Neural progenitor cell (in vitro differentiated cells): ENCODE results near the gene CHD5. TPM values are rescaled to one million over a fixed set of nuclear protein-coding genes. Genes with fewer than 3 reads are reported as not detected.

Source experiments
- DNase-seq: peaks from one replicate; pipeline ENCODE4 v3.0.0-alpha.2; 2016; ENCODE audit warnings: low spot score
- H2AFZ ChIP-seq: fragments of 200-600 bp; sonication (generic); replicated peaks from 2 replicates; pipeline ENCODE4 v1.6.1; 2016; ENCODE audit warnings: antibody characterized with exemption
- H3F3A ChIP-seq: fragments of 200-600 bp; sonication (generic); 2 replicates; pipeline ENCODE4 v1.6.1; 2016; ENCODE audit warnings: antibody characterized with exemption, low read depth
- H3K27ac ChIP-seq: fragments of 200-600 bp; sonication (generic); 2 replicates; pipeline ENCODE4 v1.5.1; 2016; ENCODE audit warnings: mild to moderate bottlenecking
- H3K27me3 ChIP-seq: fragments of 200-600 bp; sonication (generic); 2 replicates; pipeline ENCODE4 v1.6.1; 2016; ENCODE audit warnings: mild to moderate bottlenecking, moderate library complexity
- H3K36me3 ChIP-seq: fragments of 200-600 bp; sonication (generic); 2 replicates; pipeline ENCODE4 v1.5.1; 2016
- H3K4me1 ChIP-seq: fragments of 200-600 bp; sonication (generic); 2 replicates; pipeline ENCODE4 v1.6.1; 2016; ENCODE audit warnings: mixed run types
- H3K4me2 ChIP-seq: fragments of 200-600 bp; sonication (generic); 2 replicates; pipeline ENCODE4 v1.6.1; 2016
- H3K4me3 ChIP-seq: fragments of 200-600 bp; sonication (generic); 2 replicates; pipeline ENCODE4 v1.5.1; 2016
- H3K79me2 ChIP-seq: fragments of 200-600 bp; sonication (generic); 2 replicates; pipeline ENCODE4 v1.6.1; 2016; ENCODE audit warnings: low read depth
- H3K9ac ChIP-seq: fragments of 200-600 bp; sonication (generic); 2 replicates; pipeline ENCODE4 v1.6.1; 2016
- H3K9me3 ChIP-seq: fragments of 200-600 bp; sonication (generic); 2 replicates; pipeline ENCODE4 v1.5.1; 2016; ENCODE audit warnings: low read depth
- H4K20me1 ChIP-seq: fragments of 200-600 bp; sonication (generic); 2 replicates; pipeline ENCODE4 v1.6.1; 2016; ENCODE audit warnings: low read depth
- H3K27ac Mint-ChIP-seq: 3 replicates; pipeline ENCODE4 v1.8.0; 2021; ENCODE audit warnings: mixed read lengths
- H3K27me3 Mint-ChIP-seq: 2 replicates; pipeline ENCODE4 v1.8.0; 2022; ENCODE audit warnings: low read depth, mild to moderate bottlenecking, inconsistent platforms, moderate library complexity, mixed read lengths; ENCODE audit not compliant: insufficient read depth
- H3K36me3 Mint-ChIP-seq: 3 replicates; pipeline ENCODE4 v1.8.0; 2021; ENCODE audit warnings: mixed read lengths
- H3K4me1 Mint-ChIP-seq: 3 replicates; pipeline ENCODE4 v1.8.0; 2021; ENCODE audit warnings: mixed read lengths
- H3K4me3 Mint-ChIP-seq: 3 replicates; pipeline ENCODE4 v1.8.0; 2021; ENCODE audit warnings: mild to moderate bottlenecking, moderate library complexity, mixed read lengths
- H3K9me3 Mint-ChIP-seq: 3 replicates; pipeline ENCODE4 v1.8.0; 2020; ENCODE audit warnings: mixed read lengths
- EZH2 ChIP-seq: fragments of 200-600 bp; sonication (generic); IDR thresholded peaks from 2 replicates; pipeline ENCODE4 v1.6.1; 2017; ENCODE audit warnings: antibody characterized with exemption, mild to moderate bottlenecking, moderate library complexity
- EZH2phosphoT487 ChIP-seq: fragments of 200-600 bp; sonication (generic); IDR thresholded peaks from 2 replicates; pipeline ENCODE4 v1.6.1; 2017; ENCODE audit warnings: antibody characterized with exemption
- total RNA-seq: library from RNA; depleted of rRNA; stranded (reverse); fragments of >200 nt; gene quantifications from 2 replicates; pipeline ENCODE4 v1.2.3, GENCODE V29; 2015; ENCODE audit warnings: low replicate concordance
- TF ChIP-seq, protein P1 (sequence below): fragments of 200-600 bp; sonication (generic); IDR thresholded peaks from 2 replicates; pipeline ENCODE4 v1.5.1; 2017; ENCODE audit warnings: antibody characterized with exemption, mild to moderate bottlenecking

The CHD5 gene
- total RNA-seq, 1 donor from 2014 or later = 0.17 TPM

DNA sequence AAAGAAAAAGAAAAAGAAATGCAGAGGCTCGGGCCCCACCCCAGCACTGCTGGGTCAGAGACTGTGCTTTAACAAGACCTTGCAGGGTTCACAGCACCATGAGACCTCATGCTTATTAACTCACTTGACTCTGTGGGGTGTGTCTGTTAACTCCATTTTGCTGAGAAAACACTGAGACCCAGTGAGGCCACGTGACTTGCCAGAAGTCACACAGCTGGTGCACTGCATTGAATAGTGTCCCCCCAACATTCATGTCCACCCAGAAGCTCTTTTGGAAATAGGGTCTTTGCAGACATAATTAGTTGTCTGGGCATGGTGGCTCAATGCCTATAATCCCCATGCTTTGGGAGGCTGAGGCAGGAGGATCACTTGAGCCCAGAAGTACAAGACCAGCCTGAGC is 39.7 kb downstream of the CHD5 start:
- H3K27me3 ChIP-seq = no peaks in the 10 kb centered on the region
- H4K20me1 ChIP-seq = no peaks in the 10 kb centered on the region
- TF ChIP-seq, protein P1, sequence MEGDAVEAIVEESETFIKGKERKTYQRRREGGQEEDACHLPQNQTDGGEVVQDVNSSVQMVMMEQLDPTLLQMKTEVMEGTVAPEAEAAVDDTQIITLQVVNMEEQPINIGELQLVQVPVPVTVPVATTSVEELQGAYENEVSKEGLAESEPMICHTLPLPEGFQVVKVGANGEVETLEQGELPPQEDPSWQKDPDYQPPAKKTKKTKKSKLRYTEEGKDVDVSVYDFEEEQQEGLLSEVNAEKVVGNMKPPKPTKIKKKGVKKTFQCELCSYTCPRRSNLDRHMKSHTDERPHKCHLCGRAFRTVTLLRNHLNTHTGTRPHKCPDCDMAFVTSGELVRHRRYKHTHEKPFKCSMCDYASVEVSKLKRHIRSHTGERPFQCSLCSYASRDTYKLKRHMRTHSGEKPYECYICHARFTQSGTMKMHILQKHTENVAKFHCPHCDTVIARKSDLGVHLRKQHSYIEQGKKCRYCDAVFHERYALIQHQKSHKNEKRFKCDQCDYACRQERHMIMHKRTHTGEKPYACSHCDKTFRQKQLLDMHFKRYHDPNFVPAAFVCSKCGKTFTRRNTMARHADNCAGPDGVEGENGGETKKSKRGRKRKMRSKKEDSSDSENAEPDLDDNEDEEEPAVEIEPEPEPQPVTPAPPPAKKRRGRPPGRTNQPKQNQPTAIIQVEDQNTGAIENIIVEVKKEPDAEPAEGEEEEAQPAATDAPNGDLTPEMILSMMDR = no peak
- no peak for TF ChIP-seq EZH2phosphoT487
- no peak for TF ChIP-seq EZH2
- Mint-ChIP-seq H3K9me3 (no peaks in the 10 kb centered on the region), H3K36me3 (no peaks in the 10 kb centered on the region), H3K4me3 (no peak overlapping the region), H3K27me3 (peaks cover 4% of the 10 kb centered on the region), H3K27ac (no peak overlapping the region), H3K4me1 (peaks cover 14% of the 10 kb centered on the region)
- H3K4me2 ChIP-seq = no peak overlapping the region
- H3K4me1 ChIP-seq = peaks cover 11% of the 10 kb centered on the region
- H3K27ac ChIP-seq = no peak overlapping the region
- H2AFZ ChIP-seq = no peak overlapping the region
- no peaks in the 10 kb centered on the region for H3K79me2 ChIP-seq
- H3K36me3 ChIP-seq = no peaks in the 10 kb centered on the region
- no peaks in the 10 kb centered on the region for H3F3A ChIP-seq
- no peak for DNase-seq
- H3K9me3 ChIP-seq = no peaks in the 10 kb centered on the region
- no peak overlapping the region for H3K9ac ChIP-seq
- no peak overlapping the region for H3K4me3 ChIP-seq

DNA sequence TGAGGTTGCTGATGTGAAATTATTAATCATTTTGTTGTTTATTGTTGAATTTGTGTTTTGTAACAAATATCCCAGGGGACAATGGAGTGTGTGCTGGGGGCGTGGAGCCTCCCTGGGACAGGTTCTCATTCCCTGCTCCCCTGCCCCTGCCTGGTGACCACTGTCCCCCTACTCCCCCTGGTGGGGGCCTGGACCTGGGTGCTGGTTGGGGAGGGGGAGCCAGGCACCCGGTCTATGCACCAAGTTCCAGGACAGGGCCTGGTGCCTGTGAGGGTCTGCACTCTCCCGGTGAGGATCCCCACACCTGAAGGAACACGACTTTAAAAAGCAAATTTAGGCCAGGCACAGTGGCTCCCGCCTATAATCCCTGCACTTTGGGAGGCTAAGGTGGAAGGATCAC is 42.4 kb downstream of the CHD5 start:
- no peak overlapping the region for H3K4me2 ChIP-seq
- DNase-seq = peak; percentile 27

DNA sequence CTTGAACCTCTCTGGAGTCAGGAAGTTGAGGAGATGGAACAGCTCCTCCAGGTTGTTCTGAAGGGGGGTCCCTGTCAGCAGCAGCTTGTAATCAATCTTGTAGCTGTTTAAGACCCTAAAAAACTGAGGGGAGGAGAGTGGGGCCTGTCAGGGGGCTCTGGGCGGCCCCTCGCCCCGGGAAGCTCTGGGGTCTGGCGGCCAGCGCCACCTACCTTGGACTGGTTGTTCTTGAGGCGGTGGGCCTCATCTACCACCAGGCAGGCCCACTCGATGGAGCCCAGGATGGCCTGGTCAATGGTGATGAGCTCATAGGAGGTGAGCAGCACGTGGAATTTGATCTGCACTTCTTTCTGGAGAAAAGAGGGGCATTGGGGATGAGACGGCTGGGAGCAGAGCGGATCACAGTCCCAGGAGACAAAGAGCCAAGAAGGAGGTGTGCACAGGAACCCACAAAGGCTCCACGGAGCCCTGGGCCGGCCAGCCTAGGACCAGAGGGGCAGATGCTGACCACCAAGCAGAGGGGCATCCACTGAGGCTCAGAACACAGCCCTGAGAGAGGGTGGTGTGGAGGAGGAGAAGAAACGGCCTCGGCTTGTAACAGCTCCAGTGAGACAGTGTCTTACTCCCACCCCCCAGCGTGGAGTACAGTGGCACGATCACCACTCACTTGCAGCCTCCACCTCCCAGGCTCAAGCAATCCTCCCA is 43.5 kb downstream of the CHD5 start:
- Histone ChIP-seq H2AFZ (no peak overlapping the region), H3K27me3 (no peaks in the 10 kb centered on the region), H3K4me1 (no peaks in the 10 kb centered on the region), H3K79me2 (no peaks in the 10 kb centered on the region), H3K9me3 (no peaks in the 10 kb centered on the region), H4K20me1 (no peaks in the 10 kb centered on the region), H3K36me3 (no peaks in the 10 kb centered on the region), H3K9ac (no peak overlapping the region), H3F3A (no peaks in the 10 kb centered on the region), H3K4me3 (no peak overlapping the region), H3K4me2 (no peak overlapping the region), H3K27ac (no peak overlapping the region)
- TF ChIP-seq, protein P1 = no peak
- no peak for TF ChIP-seq EZH2
- TF ChIP-seq EZH2phosphoT487 = no peak
- peaks cover 10% of the 10 kb centered on the region for H3K9me3 Mint-ChIP-seq
- no peak for DNase-seq
- H3K36me3 Mint-ChIP-seq = no peaks in the 10 kb centered on the region
- no peaks in the 10 kb centered on the region for H3K4me1 Mint-ChIP-seq
- no peak overlapping the region for H3K27ac Mint-ChIP-seq
- no peak overlapping the region for H3K4me3 Mint-ChIP-seq
- H3K27me3 Mint-ChIP-seq = peaks cover 4% of the 10 kb centered on the region

More for the DNA sequence above, 42.4 kb downstream of the CHD5 start:
- no peaks in the 10 kb centered on the region for H4K20me1 ChIP-seq
- no peak for TF ChIP-seq EZH2phosphoT487
- TF ChIP-seq, protein P1 = peak; percentile 34
- no peaks in the 10 kb centered on the region for H3K9me3 ChIP-seq
- H3K9ac ChIP-seq = no peak overlapping the region
- no peaks in the 10 kb centered on the region for H3K4me1 ChIP-seq
- no peaks in the 10 kb centered on the region for H3F3A ChIP-seq
- Mint-ChIP-seq H3K9me3 (peaks cover under 1% of the 10 kb centered on the region), H3K36me3 (no peaks in the 10 kb centered on the region), H3K27me3 (peaks cover 4% of the 10 kb centered on the region), H3K27ac (no peak overlapping the region), H3K4me1 (no peaks in the 10 kb centered on the region), H3K4me3 (no peak overlapping the region)
- H3K79me2 ChIP-seq = no peaks in the 10 kb centered on the region
- H3K4me3 ChIP-seq = no peak overlapping the region
- H2AFZ ChIP-seq = no peak overlapping the region
- no peaks in the 10 kb centered on the region for H3K27me3 ChIP-seq
- no peak overlapping the region for H3K27ac ChIP-seq
- H3K36me3 ChIP-seq = no peaks in the 10 kb centered on the region
